HG02973 (cell line): Measurements from ENCODE around the gene GINS1.
"Not testable (repeated sequence)": the region's sequence is repeated elsewhere in the genome, so short reads cannot be mapped to it uniquely, and the experiment has no call there.

Experiments
- ATAC-seq: cut with Tn5 transposase; IDR thresholded peaks from one replicate; pipeline ENCODE4 v1.9.1; 2021; ENCODE audit warnings: moderate library complexity; ENCODE audit not compliant: unreplicated experiment

Gene GINS1

DNA sequence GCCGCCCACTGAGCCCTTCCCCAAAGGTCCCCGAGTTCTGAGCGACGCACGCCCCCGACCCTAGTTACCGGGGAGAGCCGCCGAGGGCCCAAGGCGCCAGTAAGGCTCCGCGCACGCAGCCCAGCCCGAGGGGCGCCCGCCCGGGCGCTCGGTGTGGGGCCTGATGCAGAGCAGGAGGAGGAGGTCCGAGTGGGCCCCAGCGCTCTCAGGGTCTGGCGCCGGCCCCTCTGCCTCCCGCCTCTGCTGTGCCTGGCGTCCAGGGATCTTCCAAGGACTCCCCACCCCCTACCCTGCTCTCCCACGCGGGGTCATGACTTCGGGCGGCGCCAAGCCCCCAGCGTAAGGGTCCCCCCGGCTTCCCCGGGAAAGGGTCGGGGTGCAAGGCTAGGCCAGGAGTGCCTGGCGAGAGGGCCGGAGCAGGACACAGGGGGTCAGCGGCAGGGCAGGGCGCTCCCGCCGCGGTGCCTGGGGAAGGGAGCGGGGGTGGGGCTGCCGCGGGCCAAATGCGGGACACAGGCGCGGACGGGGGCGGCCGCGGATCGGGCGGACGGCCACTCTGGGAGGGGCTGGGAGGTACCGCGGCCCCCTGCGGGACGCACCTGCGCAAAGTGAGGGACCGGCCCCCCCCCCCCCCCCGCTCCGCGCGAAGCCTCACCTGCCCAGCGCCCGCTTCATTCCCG, 17.5 kb upstream of the GINS1 start:
- ATAC-seq: peak; percentile 23

DNA sequence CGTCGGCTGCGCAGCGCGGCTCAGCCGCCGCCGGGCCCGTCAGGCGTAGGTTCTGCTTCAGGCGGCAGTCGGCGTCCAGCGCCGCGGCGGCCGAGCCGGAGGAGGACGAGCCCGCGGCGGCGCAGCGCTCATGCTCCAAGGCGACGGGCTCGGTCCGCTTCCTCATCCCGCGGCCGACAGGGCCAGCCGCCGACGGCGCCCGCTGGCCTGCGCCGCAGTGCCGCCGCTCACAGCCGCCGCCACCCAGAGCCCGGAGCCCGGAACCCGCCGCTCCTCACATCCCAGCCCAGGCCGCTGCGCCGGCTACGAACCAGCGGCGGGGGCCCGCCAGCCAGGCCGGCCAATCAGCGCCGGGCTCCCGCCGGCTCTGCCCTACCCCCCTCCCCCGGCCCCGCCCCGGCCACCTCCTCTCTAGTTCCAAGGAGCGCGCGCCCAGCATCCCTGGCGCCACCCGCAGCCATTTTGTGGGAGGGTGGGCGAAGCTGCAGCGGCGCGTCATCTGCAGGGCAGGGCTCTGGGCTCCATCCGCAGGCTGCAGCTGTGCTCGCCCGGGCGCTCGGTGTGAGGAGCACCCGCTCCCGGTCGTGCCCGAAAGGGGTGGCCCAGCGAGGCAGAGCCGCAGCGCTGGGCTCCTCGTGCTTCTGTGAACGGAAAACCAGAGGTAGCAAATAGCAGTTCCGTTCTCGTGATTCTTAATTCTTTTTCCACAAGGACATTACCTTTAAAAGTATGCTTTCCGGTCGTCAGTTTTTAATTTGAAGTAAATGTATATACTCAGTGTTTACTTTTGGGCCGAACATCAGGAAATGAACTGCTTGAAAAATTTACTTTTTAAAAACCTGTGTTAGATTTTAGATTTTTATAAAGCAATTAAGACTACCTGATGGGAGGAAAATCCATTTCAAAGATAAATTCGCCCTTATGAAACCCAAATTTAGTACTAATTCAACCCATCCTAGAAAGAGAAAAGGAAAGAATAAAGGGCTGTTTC, 16.6 kb upstream of the GINS1 start, which contains the start of gene ABHD12:
TSS of gene ABHD12 (minus strand) at position 298 of the 991 bp plus-strand sequence. CDS start at position 166, 132 bp downstream.
- ATAC-seq: peak; percentile 93

DNA sequence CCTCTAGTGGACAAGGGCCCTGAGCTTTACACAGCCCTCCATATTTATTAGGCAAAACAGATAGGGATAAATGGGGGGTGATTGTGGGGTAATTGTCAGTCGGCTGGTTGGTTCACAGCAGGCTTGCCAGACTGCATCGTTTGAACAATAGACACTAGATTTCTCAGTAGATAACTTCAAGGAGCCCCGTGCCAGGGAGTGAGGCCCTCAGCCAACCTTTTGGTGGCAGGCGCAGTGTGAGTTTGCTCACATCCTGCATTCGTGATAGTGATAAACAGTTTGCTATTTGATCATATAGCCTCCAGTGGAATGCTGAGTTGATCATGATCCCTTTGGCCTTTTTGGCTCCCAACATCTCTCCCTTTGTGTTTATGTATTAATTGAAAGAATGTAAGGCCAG, 13.2 kb upstream of the GINS1 start:
- no peak for ATAC-seq

- ATAC-seq: no peak
Observed at GRCh38 chr20:25394996-25395395, 12.5 kb upstream of the GINS1 start.

GRCh38 chr20:25397096-25397495, 10.4 kb upstream of the GINS1 start:
- no peak for ATAC-seq

DNA sequence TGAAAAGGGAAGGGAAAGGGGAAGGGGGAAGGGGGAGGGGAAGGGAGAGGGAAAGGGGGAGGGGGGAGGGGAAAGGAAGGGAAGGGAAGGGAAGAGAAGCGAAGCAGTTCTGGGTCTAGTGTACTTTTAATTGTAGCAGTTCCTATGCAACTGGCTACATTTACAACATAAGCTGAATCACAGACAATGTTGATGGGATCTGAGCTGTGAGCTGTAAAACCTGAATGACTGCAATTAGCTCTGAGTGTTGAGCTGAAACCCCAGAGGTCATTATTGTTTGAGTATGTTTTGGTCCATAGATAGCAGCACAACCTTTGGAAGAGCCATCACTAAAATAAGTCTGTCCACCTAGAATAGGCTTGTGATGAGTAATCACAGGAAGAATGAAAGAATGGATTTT, 9.7 kb upstream of the GINS1 start:
- ATAC-seq: no peak

GRCh38 chr20:25398376-25399036, 9.0 kb upstream of the GINS1 start:
- ATAC-seq: no peak

GRCh38 chr20:25399037-25399430, 8.4 kb upstream of the GINS1 start:
- ATAC-seq: no peak

- not testable (repeated sequence) for ATAC-seq
Observed at GRCh38 chr20:25400291-25400732, 7.2 kb upstream of the GINS1 start.

GRCh38 chr20:25402583-25402982, 4.9 kb upstream of the GINS1 start:
- ATAC-seq: no peak

DNA sequence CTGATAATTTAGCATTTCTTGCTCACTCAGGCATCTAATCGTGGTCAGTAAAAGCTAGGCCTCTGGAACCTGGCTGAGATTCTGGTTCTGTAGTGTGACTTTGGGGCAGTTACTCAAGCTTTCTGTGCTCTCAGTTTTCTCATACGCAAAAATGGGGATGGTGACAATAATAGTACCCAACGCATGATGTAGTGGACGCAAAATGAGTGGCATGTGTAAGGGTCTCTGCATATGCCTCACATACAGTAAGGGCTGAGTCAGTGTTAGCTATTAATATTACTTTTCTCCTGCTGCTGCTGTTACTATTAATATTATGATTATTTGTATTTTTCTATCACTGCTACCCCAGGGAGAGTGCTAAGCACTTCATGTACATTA, 686 bp downstream of the GINS1 start:
- no peak for ATAC-seq

DNA sequence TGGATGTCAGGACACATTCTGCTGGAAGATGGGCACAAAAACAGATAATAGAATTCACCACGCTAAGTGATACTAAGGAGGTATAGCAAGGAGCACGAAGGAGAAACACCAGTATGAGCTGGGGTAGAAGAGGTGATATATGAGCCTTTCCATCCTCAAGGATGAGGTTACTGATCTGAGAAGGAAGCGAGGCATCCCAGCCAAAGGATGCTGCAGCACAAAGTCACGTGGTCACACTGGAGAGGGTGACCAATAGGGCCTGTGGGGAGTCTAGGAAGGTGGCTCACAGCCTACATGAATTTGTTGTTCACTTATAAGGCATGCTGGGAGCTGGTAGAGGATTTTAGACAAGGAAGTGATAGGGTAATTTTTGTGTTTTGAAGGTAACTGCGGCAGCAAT, 1.4 kb downstream of the GINS1 start:
- ATAC-seq: no peak

- ATAC-seq: no peak
Observed at GRCh38 chr20:25418776-25419175, 11.3 kb downstream of the GINS1 start.

DNA sequence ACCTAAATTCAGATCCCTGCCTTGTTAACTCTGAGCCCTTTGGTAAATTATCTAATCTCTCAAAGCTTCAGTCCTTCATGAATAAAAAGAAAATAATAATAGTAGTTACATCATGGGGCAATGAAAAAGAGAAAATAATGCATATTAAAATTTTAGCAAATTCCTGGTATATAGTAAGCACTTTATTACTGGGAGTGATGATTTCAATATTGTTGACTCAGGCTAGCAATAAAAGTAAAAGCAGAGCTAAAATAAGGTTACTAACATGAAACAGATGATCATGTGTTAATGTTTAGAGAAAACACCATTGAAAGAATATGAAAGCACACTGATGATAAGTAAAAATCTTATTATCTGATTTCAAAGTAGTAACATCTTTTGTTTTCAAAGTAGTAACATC, 13.6 kb downstream of the GINS1 start:
- no peak for ATAC-seq

DNA sequence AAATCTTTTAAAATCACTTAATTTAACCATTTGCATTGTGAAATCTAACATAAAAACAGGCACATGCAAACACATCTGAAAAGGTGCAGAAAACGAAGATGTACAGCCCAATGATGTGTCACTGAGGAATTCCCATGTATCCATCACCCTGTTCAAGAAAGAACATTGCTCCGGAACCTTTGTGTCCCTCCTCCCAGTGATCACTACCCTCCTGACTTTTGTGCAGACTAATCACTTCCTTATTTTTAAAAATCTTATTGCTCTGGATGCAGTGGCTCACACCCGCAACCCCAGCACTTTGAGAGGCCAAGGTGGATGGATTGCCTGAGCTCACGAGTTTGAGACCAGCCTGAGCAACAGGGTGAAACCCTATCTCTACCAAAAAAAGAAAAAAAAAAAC, 14.6 kb downstream of the GINS1 start:
- no peak for ATAC-seq

DNA sequence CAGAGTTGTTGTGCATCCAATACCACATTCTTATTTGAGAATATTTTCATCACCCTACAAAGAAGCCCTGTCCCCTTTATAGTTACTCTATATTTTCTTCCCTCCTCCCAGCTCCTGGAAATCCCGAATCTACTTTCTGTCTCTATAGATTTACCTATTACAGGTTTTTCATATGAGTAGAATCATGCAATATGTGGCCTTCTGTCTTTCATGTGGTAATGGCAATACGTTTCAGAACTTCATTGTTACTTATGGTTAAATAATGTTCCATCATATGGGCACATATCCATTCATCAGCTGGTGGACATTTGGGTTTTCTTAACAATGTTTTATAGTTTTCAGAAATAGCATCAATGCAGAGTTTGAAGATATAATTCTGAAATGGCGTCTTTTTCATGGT, 17.1 kb downstream of the GINS1 start:
- ATAC-seq: no peak

DNA sequence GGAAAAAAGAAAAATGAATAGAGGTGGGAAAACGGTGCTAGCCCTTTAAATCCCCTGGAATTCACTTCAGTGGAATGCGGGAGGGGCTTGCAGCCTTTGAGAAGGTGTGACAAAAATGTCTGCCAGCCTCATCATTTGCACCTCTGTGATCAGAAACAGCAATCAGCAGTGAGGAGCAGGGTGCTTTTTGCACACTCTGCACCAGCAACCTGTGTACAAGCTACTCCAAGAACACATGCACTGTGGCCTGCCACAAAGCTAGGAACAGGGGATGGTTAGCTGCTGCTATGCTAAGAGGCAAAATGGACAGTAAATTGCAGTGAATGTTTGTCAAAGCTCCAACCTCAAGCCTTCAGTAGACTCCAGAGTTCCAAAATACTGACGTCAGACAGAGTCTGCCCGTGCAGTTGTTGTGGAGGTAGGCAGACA, 29.7 kb downstream of the GINS1 start:
- ATAC-seq: no peak

- ATAC-seq: no peak
Observed at GRCh38 chr20:25439328-25439727, 31.9 kb downstream of the GINS1 start.

- ATAC-seq: no peak
Observed at GRCh38 chr20:25444556-25444955, 37.1 kb downstream of the GINS1 start.

DNA sequence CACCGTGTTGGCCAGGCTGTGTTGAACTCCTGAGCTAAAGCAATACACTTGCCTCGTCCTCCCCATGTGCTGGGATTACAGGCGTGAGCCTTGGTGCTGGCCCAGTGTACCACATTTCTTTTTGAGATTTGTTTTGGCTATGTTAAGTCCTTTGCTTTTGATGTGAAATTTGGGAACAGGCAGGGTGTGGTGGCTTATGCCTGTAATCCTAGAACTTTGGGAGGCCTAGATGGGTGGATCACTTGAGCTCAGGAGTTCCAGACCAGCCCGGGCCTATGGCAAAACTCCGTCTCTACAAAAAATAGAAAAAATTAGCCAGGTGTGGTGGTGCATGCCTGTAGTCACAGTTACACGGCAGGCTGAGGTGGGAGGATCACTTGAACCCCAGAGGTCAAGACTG, 40.2 kb downstream of the GINS1 start:
- no peak for ATAC-seq

DNA sequence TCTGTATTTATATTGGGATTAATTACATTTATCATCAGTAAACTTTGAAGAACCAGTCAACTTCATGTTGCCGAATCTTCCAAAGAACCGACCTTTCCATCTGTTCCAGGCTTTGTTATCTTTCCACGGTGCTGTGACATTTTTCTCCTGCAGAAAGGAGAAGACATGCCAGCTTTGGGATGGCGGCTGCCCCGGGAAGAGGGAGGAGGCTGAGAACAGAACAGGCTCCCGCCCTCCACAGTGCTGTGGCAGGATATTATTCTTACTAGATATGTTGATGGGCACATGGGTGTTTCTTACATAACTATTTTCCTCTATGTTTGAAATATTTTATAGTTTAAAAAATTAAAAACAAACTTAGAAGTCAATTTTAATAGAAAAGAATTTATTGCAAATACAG, 44.9 kb downstream of the GINS1 start:
- ATAC-seq: no peak
